GM12891 (cell line): ENCODE measurements around the gene RGS3.

Experiments used
- PAX5 ChIP-seq: IDR thresholded peaks from 2 replicates; pipeline ENCODE4 v1.6.1; 2011; ENCODE audit warnings: low read length, moderate library complexity, mild to moderate bottlenecking; ENCODE audit not compliant: insufficient read depth, severe bottlenecking
- POLR2A ChIP-seq: IDR thresholded peaks from 2 replicates; pipeline ENCODE4 v1.6.1; 2011; ENCODE audit warnings: low read depth, low read length, control low read depth
- POLR2AphosphoS5 ChIP-seq: IDR thresholded peaks from 2 replicates; pipeline ENCODE4 v1.6.1; 2011; ENCODE audit warnings: low read depth, low read length, control low read depth
- POU2F2 ChIP-seq: IDR thresholded peaks from 2 replicates; pipeline ENCODE4 v1.6.1; 2011; ENCODE audit warnings: low read depth, mild to moderate bottlenecking, control low read depth, low read length, moderate library complexity
- SPI1 ChIP-seq: IDR thresholded peaks from 2 replicates; pipeline ENCODE4 v1.6.1; 2011; ENCODE audit warnings: low read depth, low read length, control low read depth
- TAF1 ChIP-seq: IDR thresholded peaks from 2 replicates; pipeline ENCODE4 v1.6.1; 2011; ENCODE audit warnings: low read depth, low read length, control low read depth

DNA sequence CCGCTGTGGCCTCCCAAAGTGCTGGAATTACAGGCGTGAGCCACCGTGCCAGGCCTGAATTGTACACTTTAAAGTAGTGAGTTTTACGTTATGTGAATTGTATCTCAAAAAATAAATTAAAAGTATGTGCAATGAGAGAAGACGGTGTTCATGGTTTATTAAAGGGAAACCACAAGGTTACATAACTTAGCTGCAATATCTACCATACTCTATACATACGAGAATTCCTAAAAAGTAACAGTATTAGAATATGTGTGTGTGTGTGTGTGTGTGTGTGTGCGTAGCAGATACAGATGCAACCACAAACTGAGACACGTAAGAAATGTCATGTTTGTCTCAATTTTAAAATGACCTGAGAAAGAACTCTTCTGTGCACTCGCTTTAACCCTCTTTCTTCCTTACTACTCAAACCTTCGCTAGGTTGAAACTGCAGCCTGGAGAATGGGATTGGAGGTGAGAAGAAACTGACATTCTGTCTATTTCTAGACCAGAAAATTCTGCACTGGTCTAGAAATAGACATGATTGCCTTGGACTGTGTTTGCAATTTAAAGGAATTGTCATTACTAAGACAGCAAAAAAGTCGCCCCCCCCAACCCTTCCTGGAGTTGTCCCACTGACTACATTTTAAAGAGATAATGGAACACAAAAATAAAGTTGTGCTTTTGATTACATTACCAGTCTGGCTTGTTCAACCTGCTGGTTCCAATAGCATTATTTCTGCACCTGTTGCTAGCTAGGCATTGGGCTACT lies 167.0 kb downstream of the RGS3 start:
- no peak for TF ChIP-seq POLR2A
- no peak for TF ChIP-seq SPI1
- TF ChIP-seq POLR2AphosphoS5, result no peak
- TF ChIP-seq TAF1, result no peak
- no peak for TF ChIP-seq POU2F2
- TF ChIP-seq PAX5, result no peak
